NCI-H2227 treated with DMSO at 0.1 percent for 48 hours (cell line): ENCODE data around the gene ATG4A.

Source experiments
- DNase-seq: peaks from one replicate; lab custom pipeline; 2025; lab: John Stamatoyannopoulos, UW

Gene ATG4A

GRCh38 chrX:108123591-108124366, 32.2 kb downstream of the ATG4A start:
- no peak for DNase-seq

GRCh38 chrX:108126661-108127060, 35.1 kb downstream of the ATG4A start:
- DNase-seq: no peak

- no peak for DNase-seq
Observed at GRCh38 chrX:108127152-108127551, 35.6 kb downstream of the ATG4A start.

- DNase-seq: no peak
Observed at GRCh38 chrX:108130889-108131288, 39.3 kb downstream of the ATG4A start.

- no peak for DNase-seq
Observed at GRCh38 chrX:108131471-108131870, 39.9 kb downstream of the ATG4A start.

GRCh38 chrX:108132034-108132433, 40.5 kb downstream of the ATG4A start:
- no peak for DNase-seq

GRCh38 chrX:108132876-108133275, 41.3 kb downstream of the ATG4A start:
- DNase-seq: no peak

- no peak for DNase-seq
Observed at GRCh38 chrX:108134724-108135123, 43.1 kb downstream of the ATG4A start.

GRCh38 chrX:108138814-108139702, 47.5 kb downstream of the ATG4A start:
- no peak for DNase-seq

- DNase-seq: no peak
Observed at GRCh38 chrX:108148524-108148923, 56.9 kb downstream of the ATG4A start.

- DNase-seq: no peak
Observed at GRCh38 chrX:108156082-108156481, 64.5 kb downstream of the ATG4A start.

GRCh38 chrX:108156934-108157466, 65.4 kb downstream of the ATG4A start:
- DNase-seq: no peak

GRCh38 chrX:108157628-108158027, 66.0 kb downstream of the ATG4A start:
- no peak for DNase-seq

GRCh38 chrX:108159028-108159670, 67.6 kb downstream of the ATG4A start:
- no peak for DNase-seq

- DNase-seq: no peak
Observed at GRCh38 chrX:108160309-108160708, 68.7 kb downstream of the ATG4A start.

GRCh38 chrX:108162265-108162664, 70.7 kb downstream of the ATG4A start:
- DNase-seq: no peak

GRCh38 chrX:108163333-108164082, 71.9 kb downstream of the ATG4A start:
- DNase-seq: no peak

GRCh38 chrX:108165383-108166111, 74.0 kb downstream of the ATG4A start:
- peak; percentile 42 for DNase-seq

- no peak for DNase-seq
Observed at GRCh38 chrX:108167211-108167872, 75.8 kb downstream of the ATG4A start.

- no peak for DNase-seq
Observed at GRCh38 chrX:108168961-108169740, 77.6 kb downstream of the ATG4A start.
